Measurements from ENCODE around the gene NELL1. TPM values are rescaled to one million over a fixed set of nuclear protein-coding genes. Genes with fewer than 3 reads are reported as not detected.

The NELL1 gene
- total and polyA plus RNA-seq, 7 donors = 0.34 to 1.1 (median 0.62) TPM; not detected in 3

DNA sequence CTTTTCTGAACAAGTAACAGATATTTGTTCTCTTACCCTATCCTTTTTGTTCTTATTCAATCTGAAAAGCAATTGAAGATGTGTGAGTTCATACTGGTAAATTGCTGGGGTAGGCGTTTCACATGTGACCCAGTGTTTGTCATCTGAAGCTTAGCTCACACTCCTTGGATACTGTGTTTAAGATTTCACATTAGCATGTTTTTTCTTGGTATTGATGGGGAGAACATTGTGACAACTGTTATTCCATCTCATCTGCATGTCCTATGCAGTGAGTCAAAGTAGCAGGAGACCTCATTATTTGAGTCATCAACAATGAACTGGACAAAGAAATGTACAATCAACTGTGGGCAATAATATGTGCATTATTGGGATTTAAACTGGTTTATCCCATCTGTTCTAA, 831.9 kb downstream of the NELL1 start:
- DNase-seq = no peak
- intact Hi-C loops (cut with DNase I) = no loop called here
- Histone ChIP-seq H3K9me3 (no peaks in the 10 kb centered on the region), H3K27ac (no peak overlapping the region), H3K4me1 (no peaks in the 10 kb centered on the region), H3K27me3 (no peaks in the 10 kb centered on the region), H3K36me3 (no peaks in the 10 kb centered on the region), H3K4me3 (no peak overlapping the region)
- TF ChIP-seq EP300 (IDR thresholded peaks at IDR 0.05) = no peak
- no peak for TF ChIP-seq POLR2AphosphoS5 (IDR thresholded peaks at IDR 0.05)
- no peak for TF ChIP-seq CTCF (IDR thresholded peaks at IDR 0.05)
- no peak for TF ChIP-seq POLR2A (IDR thresholded peaks at IDR 0.05)
- WGBS, 2 donors = 68 to 76% methylated on average over 1 of the region's 1 CpG

DNA sequence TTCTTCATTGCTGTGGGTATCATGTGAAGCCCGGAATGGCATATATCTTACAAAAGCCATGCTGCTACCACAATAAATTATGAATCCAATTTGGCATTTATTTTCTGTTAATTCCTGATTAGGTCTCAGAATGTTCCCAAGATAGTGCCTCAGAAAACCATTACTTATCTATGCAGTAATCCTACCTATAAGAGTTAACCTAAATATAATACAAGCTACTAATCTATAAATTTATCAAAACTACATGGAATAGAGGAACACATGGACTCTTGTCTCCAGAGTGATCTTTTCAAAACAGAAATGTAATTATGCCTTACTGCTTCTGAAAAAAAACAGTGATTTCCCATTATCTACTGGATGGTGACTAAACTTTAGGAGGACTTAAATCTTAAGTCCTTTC, 835.7 kb downstream of the NELL1 start:
- no peak overlapping the region for H3K4me3 ChIP-seq
- H3K27me3 ChIP-seq = no peaks in the 10 kb centered on the region
- no peak overlapping the region for H3K27ac ChIP-seq
- no peaks in the 10 kb centered on the region for H3K4me1 ChIP-seq
- WGBS, 2 donors = 83 to 93% methylated on average over 1 of the region's 1 CpG
- H3K9me3 ChIP-seq = no peaks in the 10 kb centered on the region
- intact Hi-C loops (cut with DNase I) = no loop called here
- no peaks in the 10 kb centered on the region for H3K36me3 ChIP-seq
- TF ChIP-seq EP300 (IDR thresholded peaks at IDR 0.05) (no peak), POLR2A (IDR thresholded peaks at IDR 0.05) (no peak), CTCF (IDR thresholded peaks at IDR 0.05) (no peak)
- no peak for DNase-seq

GRCh38 chr11:21511835-21512440, 842.6 kb downstream of the NELL1 start:
- TF ChIP-seq CTCF (IDR thresholded peaks at IDR 0.05) = peak in 1 of 4 experiments; percentile 15
- TF ChIP-seq EP300 (IDR thresholded peaks at IDR 0.05) = no peak
- no peak for TF ChIP-seq POLR2A (IDR thresholded peaks at IDR 0.05)
- no peak for TF ChIP-seq POLR2AphosphoS5 (IDR thresholded peaks at IDR 0.05)
- no peaks in the 10 kb centered on the region for H3K9me3 ChIP-seq
- intact Hi-C loops (cut with DNase I) = no loop called here
- H3K4me1 ChIP-seq = no peaks in the 10 kb centered on the region
- no peaks in the 10 kb centered on the region for H3K27me3 ChIP-seq
- H3K36me3 ChIP-seq = no peaks in the 10 kb centered on the region
- no peak overlapping the region for H3K4me3 ChIP-seq
- H3K27ac ChIP-seq = no peak overlapping the region
- WGBS, 2 donors = 31 to 32% methylated on average over 2 of the region's 2 CpGs
- no peak for DNase-seq

DNA sequence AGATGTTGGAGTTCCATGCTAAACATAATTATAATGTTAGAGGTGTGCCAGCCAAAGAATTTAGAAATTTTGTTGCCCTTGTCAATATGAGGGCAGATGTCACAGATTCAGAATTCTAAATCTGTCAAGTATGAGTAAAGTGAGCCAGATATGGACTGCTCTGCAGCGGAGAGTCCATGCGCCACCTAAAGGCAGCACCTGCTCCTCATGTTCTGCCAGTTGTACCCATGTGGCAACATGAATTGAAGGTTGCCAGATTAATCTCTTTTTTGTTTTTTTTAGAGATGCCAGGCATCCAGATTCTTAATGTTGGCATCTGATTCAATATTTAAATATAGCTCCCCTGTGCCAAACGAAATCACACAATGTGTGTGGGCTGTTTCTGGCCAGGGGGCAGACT, 844.9 kb downstream of the NELL1 start:
- WGBS, 2 donors = 48 to 65% methylated on average over 3 of the region's 3 CpGs
- no peaks in the 10 kb centered on the region for H3K4me1 ChIP-seq
- no peaks in the 10 kb centered on the region for H3K27me3 ChIP-seq
- intact Hi-C loops (cut with DNase I) = no loop called here
- no peaks in the 10 kb centered on the region for H3K36me3 ChIP-seq
- TF ChIP-seq POLR2A (IDR thresholded peaks at IDR 0.05) (no peak), EP300 (IDR thresholded peaks at IDR 0.05) (no peak), POLR2AphosphoS5 (IDR thresholded peaks at IDR 0.05) (no peak), CTCF (IDR thresholded peaks at IDR 0.05) (no peak)
- H3K9me3 ChIP-seq = no peaks in the 10 kb centered on the region
- H3K27ac ChIP-seq = no peak overlapping the region
- DNase-seq = no peak
- H3K4me3 ChIP-seq = no peak overlapping the region

DNA sequence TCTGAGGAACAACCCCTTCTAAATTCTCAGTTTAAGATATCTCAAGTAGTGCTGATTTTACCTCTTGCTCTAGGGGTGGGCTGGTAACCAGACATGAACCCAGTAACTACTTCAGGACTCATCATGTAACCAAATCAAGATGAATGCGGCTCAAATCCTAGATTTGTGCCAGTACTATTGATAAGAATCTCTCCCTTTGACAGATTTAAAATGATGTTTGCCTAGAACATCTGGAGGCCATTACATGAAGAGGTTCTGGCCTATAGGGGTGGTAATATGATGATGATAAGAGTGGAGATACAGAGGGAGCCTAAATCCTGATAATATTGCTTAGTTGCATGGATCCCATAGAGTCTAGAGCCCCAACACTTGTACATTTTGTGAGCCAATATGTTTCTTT, 850.9 kb downstream of the NELL1 start:
- H3K4me3 ChIP-seq = no peak overlapping the region
- no peaks in the 10 kb centered on the region for H3K9me3 ChIP-seq
- 88 to 89% methylated on average over 1 of the region's 1 CpG for WGBS, 2 donors
- no peaks in the 10 kb centered on the region for H3K4me1 ChIP-seq
- no peak for DNase-seq
- no peak overlapping the region for H3K27ac ChIP-seq
- no peaks in the 10 kb centered on the region for H3K36me3 ChIP-seq
- TF ChIP-seq POLR2AphosphoS5 (IDR thresholded peaks at IDR 0.05) (no peak), POLR2A (IDR thresholded peaks at IDR 0.05) (no peak), CTCF (IDR thresholded peaks at IDR 0.05) (no peak), EP300 (IDR thresholded peaks at IDR 0.05) (no peak)
- no peaks in the 10 kb centered on the region for H3K27me3 ChIP-seq
- intact Hi-C loops (cut with DNase I) = no loop called here
